Measurements from ENCODE around the gene LRRFIP1. TPM values are rescaled to one million over a fixed set of nuclear protein-coding genes. Genes with fewer than 3 reads are reported as not detected.

The LRRFIP1 gene
- total RNA-seq, 4 donors from 2014 or later = 98.5 to 147 (median 122) TPM

GRCh38 chr2:237675316-237675715, 47.9 kb downstream of the LRRFIP1 start:
- Histone ChIP-seq H3K9me3 (no peaks in the 10 kb centered on the region), H3K36me3 (no peaks in the 10 kb centered on the region), H3K27me3 (no peaks in the 10 kb centered on the region), H3K4me3 (peak overlapping the region in 1 of 4 donors; percentile 29), H3K4me1 (peaks cover 30 to 67% (median 43%) of the 10 kb centered on the region in 4 donors), H3K27ac (peak overlapping the region; percentile 79 to 84 (median 82))
- 59 to 65% methylated on average over 5 of the region's 5 CpGs for WGBS, 2 donors (ENCODE audit: low coverage in 1 of 2)
- intact Hi-C loops (cut with DNase I; ENCODE audit: low total_unique reads) = loop anchor here (10.0 kb wide), 1 partner anchor 81 kb away; the partner anchor contains the start of gene RAB17
- in situ Hi-C loops (cut with MboI; ENCODE audit: low pct_ligation_motif_present in 1 of 4, low pct_unique_long_range_greater_than_20kb in 1 of 4, low sequenced_read_pairs in 3 of 4) = loop anchor here in 1 of 4 donors (10.0 kb wide), 1 partner anchor 69 kb away; no protein-coding TSS in a partner anchor
- no peak for DNase-seq
- TF ChIP-seq CTCF (IDR thresholded peaks at IDR 0.05) (no peak), EP300 (IDR thresholded peaks at IDR 0.05; ENCODE audit: low read depth) (no peak), POLR2AphosphoS5 (IDR thresholded peaks at IDR 0.05) (no peak), POLR2A (IDR thresholded peaks at IDR 0.05) (no peak)

GRCh38 chr2:237680702-237681478, 53.5 kb downstream of the LRRFIP1 start:
- intact Hi-C loops (cut with DNase I; ENCODE audit: low total_unique reads) = no loop called here
- H3K27me3 ChIP-seq = no peaks in the 10 kb centered on the region
- in situ Hi-C loops (cut with MboI; ENCODE audit: low pct_ligation_motif_present in 1 of 4, low pct_unique_long_range_greater_than_20kb in 1 of 4, low sequenced_read_pairs in 3 of 4) = no loop called here
- no peaks in the 10 kb centered on the region for H3K36me3 ChIP-seq
- H3K9me3 ChIP-seq = no peaks in the 10 kb centered on the region
- no peak overlapping the region for H3K4me3 ChIP-seq
- peaks cover 19 to 59% (median 25%) of the 10 kb centered on the region in 4 donors for H3K4me1 ChIP-seq
- no peak for TF ChIP-seq EP300 (IDR thresholded peaks at IDR 0.05; ENCODE audit: low read depth)
- TF ChIP-seq POLR2AphosphoS5 (IDR thresholded peaks at IDR 0.05) = no peak
- no peak for TF ChIP-seq POLR2A (IDR thresholded peaks at IDR 0.05)
- TF ChIP-seq CTCF (IDR thresholded peaks at IDR 0.05) = no peak
- peak overlapping the region; percentile 37 to 79 (median 62) for H3K27ac ChIP-seq
- WGBS, 2 donors (ENCODE audit: low coverage in 1 of 2) = 67 to 72% methylated on average over 5 to 8 of the region's 8 CpGs
- no peak for DNase-seq

- DNase-seq = no peak
- WGBS, 2 donors (ENCODE audit: low coverage in 1 of 2) = 85 to 100% methylated on average over 1 to 7 of the region's 7 CpGs
- TF ChIP-seq CTCF (IDR thresholded peaks at IDR 0.05) (no peak), EP300 (IDR thresholded peaks at IDR 0.05; ENCODE audit: low read depth) (no peak), POLR2AphosphoS5 (IDR thresholded peaks at IDR 0.05) (no peak), POLR2A (IDR thresholded peaks at IDR 0.05) (no peak)
- intact Hi-C loops (cut with DNase I; ENCODE audit: low total_unique reads) (no loop called here), in situ Hi-C loops (cut with MboI; ENCODE audit: low pct_ligation_motif_present in 1 of 4, low pct_unique_long_range_greater_than_20kb in 1 of 4, low sequenced_read_pairs in 3 of 4) (no loop called here)
- peak overlapping the region in 3 of 4 donors; percentile 44 to 74 (median 49) for H3K27ac ChIP-seq
- no peaks in the 10 kb centered on the region for H3K27me3 ChIP-seq
- no peaks in the 10 kb centered on the region for H3K9me3 ChIP-seq
- peaks cover 19 to 49% (median 30%) of the 10 kb centered on the region in 4 donors for H3K4me1 ChIP-seq
- H3K4me3 ChIP-seq = no peak overlapping the region
- H3K36me3 ChIP-seq = no peaks in the 10 kb centered on the region
Observed at GRCh38 chr2:237682151-237682550, 54.8 kb downstream of the LRRFIP1 start.

- in situ Hi-C loops (cut with MboI; ENCODE audit: low pct_ligation_motif_present in 1 of 4, low pct_unique_long_range_greater_than_20kb in 1 of 4, low sequenced_read_pairs in 3 of 4) = no loop called here
Observed at GRCh38 chr2:237682856-237683670, 55.7 kb downstream of the LRRFIP1 start.

More at GRCh38 chr2:237682856-237683670, 55.7 kb downstream of the LRRFIP1 start:
- intact Hi-C loops (cut with DNase I; ENCODE audit: low total_unique reads) = no loop called here
- Histone ChIP-seq H3K4me3 (no peak overlapping the region), H3K36me3 (no peaks in the 10 kb centered on the region), H3K9me3 (no peaks in the 10 kb centered on the region), H3K27me3 (no peaks in the 10 kb centered on the region), H3K27ac (peak overlapping the region; percentile 11 to 74 (median 46)), H3K4me1 (peaks cover 15 to 49% (median 32%) of the 10 kb centered on the region in 4 donors)
- peak; percentile 19 for TF ChIP-seq POLR2A (IDR thresholded peaks at IDR 0.05)
- peak in 2 of 3 donors; percentile 24 to 27 for TF ChIP-seq POLR2AphosphoS5 (IDR thresholded peaks at IDR 0.05)
- no peak for TF ChIP-seq EP300 (IDR thresholded peaks at IDR 0.05; ENCODE audit: low read depth)
- TF ChIP-seq CTCF (IDR thresholded peaks at IDR 0.05) = no peak
- WGBS, 2 donors (ENCODE audit: low coverage in 1 of 2) = 37 to 59% methylated on average over 2 to 18 of the region's 18 CpGs
- peak; percentile 67 for DNase-seq
